Smooth muscle cell (in vitro differentiated cells): ENCODE data around the gene COG5. TPM values are rescaled to one million over a fixed set of nuclear protein-coding genes. Genes with fewer than 3 reads are reported as not detected.

ENCODE experiments used
- DNase-seq: peaks from one replicate; lab custom pipeline; 2025; ENCODE audit not compliant: unreplicated experiment; lab: John Stamatoyannopoulos, UW
- H2AFZ ChIP-seq: fragments of 200-600 bp; sonication (generic); 2 replicates; pipeline ENCODE4 v1.6.0; 2016; ENCODE audit warnings: antibody characterized with exemption, low read depth, mild to moderate bottlenecking
- H3F3A ChIP-seq: fragments of 200-600 bp; sonication (generic); 2 replicates; pipeline ENCODE4 v1.6.0; 2017; ENCODE audit warnings: antibody characterized with exemption, low read depth
- H3K27ac ChIP-seq: fragments of 200-600 bp; sonication (generic); 2 replicates; pipeline ENCODE4 v1.5.1; 2016; ENCODE audit warnings: low read depth, mild to moderate bottlenecking
- H3K27me3 ChIP-seq: fragments of 200-600 bp; sonication (generic); 2 replicates; pipeline ENCODE4 v1.6.1; 2016; ENCODE audit warnings: low read depth, mild to moderate bottlenecking
- H3K36me3 ChIP-seq: fragments of 200-600 bp; sonication (generic); 2 replicates; pipeline ENCODE4 v1.5.1; 2016; ENCODE audit warnings: low read depth
- H3K4me1 ChIP-seq: fragments of 200-600 bp; sonication (generic); 2 replicates; pipeline ENCODE4 v1.5.1; 2016; ENCODE audit warnings: low read depth
- H3K4me2 ChIP-seq: fragments of 200-600 bp; sonication (generic); 2 replicates; pipeline ENCODE4 v1.6.0; 2016; ENCODE audit warnings: mild to moderate bottlenecking
- H3K4me3 ChIP-seq: fragments of 200-600 bp; sonication (generic); 2 replicates; pipeline ENCODE4 v1.5.1; 2016; ENCODE audit warnings: mild to moderate bottlenecking
- H3K79me2 ChIP-seq: fragments of 200-600 bp; sonication (generic); 2 replicates; pipeline ENCODE4 v1.6.0; 2016; ENCODE audit warnings: low read depth, mild to moderate bottlenecking
- H3K9ac ChIP-seq: fragments of 200-600 bp; sonication (generic); 2 replicates; pipeline ENCODE4 v1.6.0; 2016; ENCODE audit warnings: low read depth
- H3K9me3 ChIP-seq: fragments of 200-600 bp; sonication (generic); replicated peaks from 2 replicates; pipeline ENCODE4 v1.5.1; 2016; ENCODE audit warnings: low read depth
- H4K20me1 ChIP-seq: fragments of 200-600 bp; sonication (generic); 2 replicates; pipeline ENCODE4 v1.6.0; 2016; ENCODE audit warnings: low read depth
- WGBS: methylation state at CpG from one replicate; pipeline ENCODE4 v1.1.7; 2016; ENCODE audit warnings: low lambda C conversion rate; 5-methylcytosine and 5-hydroxymethylcytosine counted together
- polyA plus RNA-seq: library from polyadenylated mRNA; unstranded; fragments of >200 nt; fragmentation: Nextera tagmentation; extraction: Ambion mirVana; gene quantifications from 2 replicates; pipeline ENCODE4 v1.2.1, GENCODE V29; 2016
- total RNA-seq: library from RNA; depleted of rRNA; stranded (reverse); fragments of >200 nt; gene quantifications from 2 replicates; pipeline ENCODE4 v1.2.3, GENCODE V29; 2014
- TF ChIP-seq, protein P1 (sequence below): fragments of 200-600 bp; sonication (generic); IDR thresholded peaks from 2 replicates; pipeline ENCODE4 v1.5.1; 2017; ENCODE audit warnings: borderline replicate concordance, mild to moderate bottlenecking, antibody characterized with exemption; ENCODE audit not compliant: insufficient read depth, poor library complexity, severe bottlenecking

Gene COG5
- total and polyA plus RNA-seq, 2 experiments from 2014 or later = 24.3 to 44.3 TPM

DNA sequence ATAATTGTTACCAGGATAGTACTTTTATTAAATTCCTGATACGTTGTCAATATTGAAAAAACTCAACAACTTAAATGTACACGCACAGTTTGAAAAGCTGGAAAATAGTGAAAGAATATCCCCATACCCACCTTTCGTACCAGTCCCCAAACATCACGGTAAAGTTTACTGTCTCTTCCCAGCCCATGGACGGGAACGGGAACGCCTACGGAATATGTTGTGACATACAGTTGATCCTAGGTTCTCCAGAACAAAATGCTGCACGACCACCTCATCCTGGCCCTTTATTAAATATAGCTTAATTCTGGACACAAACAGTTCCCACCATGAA lies 15.8 kb upstream of the COG5 start:
- no peaks in the 10 kb centered on the region for H3K36me3 ChIP-seq
- H3K27me3 ChIP-seq = no peaks in the 10 kb centered on the region
- H4K20me1 ChIP-seq = no peaks in the 10 kb centered on the region
- peaks cover 21% of the 10 kb centered on the region for H3K79me2 ChIP-seq
- no peak for DNase-seq
- peak overlapping the region; percentile 95 for H3K4me2 ChIP-seq
- H3K27ac ChIP-seq = peak overlapping the region; percentile 56
- peak overlapping the region; percentile 85 for H3K4me3 ChIP-seq
- H2AFZ ChIP-seq = peak overlapping the region; percentile 99
- TF ChIP-seq, protein P1, sequence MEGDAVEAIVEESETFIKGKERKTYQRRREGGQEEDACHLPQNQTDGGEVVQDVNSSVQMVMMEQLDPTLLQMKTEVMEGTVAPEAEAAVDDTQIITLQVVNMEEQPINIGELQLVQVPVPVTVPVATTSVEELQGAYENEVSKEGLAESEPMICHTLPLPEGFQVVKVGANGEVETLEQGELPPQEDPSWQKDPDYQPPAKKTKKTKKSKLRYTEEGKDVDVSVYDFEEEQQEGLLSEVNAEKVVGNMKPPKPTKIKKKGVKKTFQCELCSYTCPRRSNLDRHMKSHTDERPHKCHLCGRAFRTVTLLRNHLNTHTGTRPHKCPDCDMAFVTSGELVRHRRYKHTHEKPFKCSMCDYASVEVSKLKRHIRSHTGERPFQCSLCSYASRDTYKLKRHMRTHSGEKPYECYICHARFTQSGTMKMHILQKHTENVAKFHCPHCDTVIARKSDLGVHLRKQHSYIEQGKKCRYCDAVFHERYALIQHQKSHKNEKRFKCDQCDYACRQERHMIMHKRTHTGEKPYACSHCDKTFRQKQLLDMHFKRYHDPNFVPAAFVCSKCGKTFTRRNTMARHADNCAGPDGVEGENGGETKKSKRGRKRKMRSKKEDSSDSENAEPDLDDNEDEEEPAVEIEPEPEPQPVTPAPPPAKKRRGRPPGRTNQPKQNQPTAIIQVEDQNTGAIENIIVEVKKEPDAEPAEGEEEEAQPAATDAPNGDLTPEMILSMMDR = no peak
- H3K9me3 ChIP-seq = no peaks in the 10 kb centered on the region
- 1% methylated on average over 9 of the region's 9 CpGs for WGBS
- peak overlapping the region; percentile 83 for H3K9ac ChIP-seq
- H3K4me1 ChIP-seq = peaks cover 11% of the 10 kb centered on the region
- H3F3A ChIP-seq = no peaks in the 10 kb centered on the region

DNA sequence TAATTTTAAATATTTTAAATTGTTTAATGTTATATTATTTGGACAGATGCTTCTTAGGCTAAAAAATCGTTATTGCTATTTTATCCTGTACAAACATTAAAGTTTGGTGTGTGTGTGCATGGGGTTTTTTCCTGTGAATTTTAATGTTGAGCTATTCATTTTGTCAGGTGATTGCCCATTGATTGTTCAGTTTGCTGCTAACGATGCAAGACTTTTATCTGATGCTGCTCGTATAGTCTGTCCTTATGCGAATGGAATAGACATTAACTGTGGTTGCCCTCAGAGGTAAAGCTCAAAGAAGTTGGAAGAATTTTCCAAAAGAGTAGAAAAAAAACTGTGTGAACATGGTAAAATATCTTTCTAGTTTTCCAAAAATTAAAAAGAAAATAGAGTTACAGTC lies 9.8 kb upstream of the COG5 start:
- TF ChIP-seq, protein P1 = no peak

DNA sequence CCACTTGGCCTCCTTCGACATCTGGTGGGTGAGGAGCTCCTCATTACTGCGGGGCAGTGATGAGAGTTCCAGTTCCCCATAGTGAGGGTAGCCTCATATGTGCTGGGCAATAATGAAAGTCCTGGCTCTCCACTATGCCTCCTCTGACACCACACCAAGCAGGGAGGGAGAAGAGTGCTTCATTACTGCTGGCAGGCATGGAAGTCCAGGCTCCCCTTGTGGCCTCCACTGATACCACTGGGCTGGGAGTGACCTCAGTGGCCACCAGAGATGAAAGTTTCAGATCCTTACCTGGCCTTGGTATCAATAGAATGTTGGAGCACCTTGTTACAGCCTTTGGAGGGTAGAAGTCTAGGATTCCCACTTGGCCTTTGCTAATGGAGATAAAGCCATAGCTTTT lies 6.6 kb upstream of the COG5 start:
- no peak for DNase-seq
- H3F3A ChIP-seq = no peaks in the 10 kb centered on the region
- H3K4me3 ChIP-seq = no peak overlapping the region
- H2AFZ ChIP-seq = no peak overlapping the region
- WGBS = 96% methylated on average over 2 of the region's 2 CpGs
- H3K27ac ChIP-seq = no peak overlapping the region
- peaks cover 9% of the 10 kb centered on the region for H3K79me2 ChIP-seq
- no peak overlapping the region for H3K9ac ChIP-seq
- no peak overlapping the region for H3K4me2 ChIP-seq
- H3K4me1 ChIP-seq = no peaks in the 10 kb centered on the region
- no peaks in the 10 kb centered on the region for H3K9me3 ChIP-seq
- no peaks in the 10 kb centered on the region for H3K27me3 ChIP-seq
- no peaks in the 10 kb centered on the region for H4K20me1 ChIP-seq
- H3K36me3 ChIP-seq = peaks cover 4% of the 10 kb centered on the region
- TF ChIP-seq, protein P1 = no peak

More for the DNA sequence above, 9.8 kb upstream of the COG5 start:
- no peak overlapping the region for H3K4me3 ChIP-seq
- H3K27me3 ChIP-seq = no peaks in the 10 kb centered on the region
- H3K79me2 ChIP-seq = no peaks in the 10 kb centered on the region
- no peaks in the 10 kb centered on the region for H3F3A ChIP-seq
- H4K20me1 ChIP-seq = no peaks in the 10 kb centered on the region
- 91% methylated on average over 4 of the region's 4 CpGs for WGBS
- H3K36me3 ChIP-seq = no peaks in the 10 kb centered on the region
- H3K4me1 ChIP-seq = no peaks in the 10 kb centered on the region
- H3K9ac ChIP-seq = no peak overlapping the region
- H3K27ac ChIP-seq = no peak overlapping the region
- no peaks in the 10 kb centered on the region for H3K9me3 ChIP-seq
- no peak for DNase-seq
- H2AFZ ChIP-seq = no peak overlapping the region
- H3K4me2 ChIP-seq = no peak overlapping the region

- Histone ChIP-seq H3K79me2 (peaks cover 43% of the 10 kb centered on the region), H4K20me1 (peaks cover 4% of the 10 kb centered on the region), H3K36me3 (peaks cover 4% of the 10 kb centered on the region), H3K27me3 (no peaks in the 10 kb centered on the region), H2AFZ (peak overlapping the region; percentile 84), H3K4me2 (peak overlapping the region; percentile 92), H3K27ac (peak overlapping the region; percentile 84), H3K4me3 (peak overlapping the region; percentile 79), H3K9ac (peak overlapping the region; percentile 95), H3K9me3 (no peaks in the 10 kb centered on the region), H3K4me1 (peaks cover 25% of the 10 kb centered on the region), H3F3A (no peaks in the 10 kb centered on the region)
- DNase-seq = no peak
- TF ChIP-seq, protein P1 = no peak
- 39% methylated on average over 9 of the region's 9 CpGs for WGBS
Measured at GRCh38 chr7:107564553-107565298, 1.0 kb upstream of the COG5 start.
